GM12865 (cell line): ENCODE results near the gene POLRMT.

Source experiments
- DNase-seq: peaks from one replicate; pipeline ENCODE4 v3.0.0; 2010; ENCODE audit warnings: low read depth
- H3K4me3 ChIP-seq: 2 replicates; pipeline ENCODE4 v1.5.1; 2011; ENCODE audit warnings: mild to moderate bottlenecking, low read depth, low read length, control low read depth
- CTCF ChIP-seq: IDR thresholded peaks from 2 replicates; pipeline ENCODE4 v1.5.1; 2011; ENCODE audit warnings: low read length, control low read depth, low read depth, inconsistent platforms; ENCODE audit not compliant: insufficient read depth; ENCODE audit errors: missing control alignments

The POLRMT gene

GRCh38 chr19:581399-582111, 51.8 kb downstream of the POLRMT start:
- no peak for TF ChIP-seq CTCF
- H3K4me3 ChIP-seq = no peak overlapping the region
- no peak for DNase-seq

DNA sequence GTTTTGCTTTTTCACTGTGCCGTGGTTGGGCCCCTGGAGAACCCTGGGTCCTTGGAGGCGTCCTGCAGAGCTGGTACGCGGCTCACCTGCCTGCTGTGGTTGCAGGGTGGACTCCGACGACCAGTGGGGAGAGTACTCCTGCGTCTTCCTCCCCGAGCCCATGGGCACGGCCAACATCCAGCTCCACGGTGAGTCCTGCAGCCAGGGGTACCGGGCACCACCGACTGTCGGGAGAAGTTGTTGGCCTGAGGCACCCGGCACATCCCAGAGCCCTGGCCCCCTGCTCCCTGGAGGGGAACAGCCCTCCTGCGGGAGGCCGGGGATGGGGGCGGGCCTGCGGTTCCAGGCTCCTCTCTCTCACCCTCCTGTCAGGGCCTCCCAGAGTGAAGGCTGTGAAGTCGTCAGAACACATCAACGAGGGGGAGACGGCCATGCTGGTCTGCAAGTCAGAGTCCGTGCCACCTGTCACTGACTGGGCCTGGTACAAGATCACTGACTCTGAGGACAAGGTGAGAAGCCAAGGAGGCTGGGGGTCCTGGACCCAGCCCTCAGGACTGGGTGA, 53.0 kb downstream of the POLRMT start:
- no peak for DNase-seq
- no peak overlapping the region for H3K4me3 ChIP-seq
- TF ChIP-seq CTCF = no peak

- no peak overlapping the region for H3K4me3 ChIP-seq
- DNase-seq = no peak
- TF ChIP-seq CTCF = no peak
Measured at GRCh38 chr19:579842-580155, 53.5 kb downstream of the POLRMT start.

DNA sequence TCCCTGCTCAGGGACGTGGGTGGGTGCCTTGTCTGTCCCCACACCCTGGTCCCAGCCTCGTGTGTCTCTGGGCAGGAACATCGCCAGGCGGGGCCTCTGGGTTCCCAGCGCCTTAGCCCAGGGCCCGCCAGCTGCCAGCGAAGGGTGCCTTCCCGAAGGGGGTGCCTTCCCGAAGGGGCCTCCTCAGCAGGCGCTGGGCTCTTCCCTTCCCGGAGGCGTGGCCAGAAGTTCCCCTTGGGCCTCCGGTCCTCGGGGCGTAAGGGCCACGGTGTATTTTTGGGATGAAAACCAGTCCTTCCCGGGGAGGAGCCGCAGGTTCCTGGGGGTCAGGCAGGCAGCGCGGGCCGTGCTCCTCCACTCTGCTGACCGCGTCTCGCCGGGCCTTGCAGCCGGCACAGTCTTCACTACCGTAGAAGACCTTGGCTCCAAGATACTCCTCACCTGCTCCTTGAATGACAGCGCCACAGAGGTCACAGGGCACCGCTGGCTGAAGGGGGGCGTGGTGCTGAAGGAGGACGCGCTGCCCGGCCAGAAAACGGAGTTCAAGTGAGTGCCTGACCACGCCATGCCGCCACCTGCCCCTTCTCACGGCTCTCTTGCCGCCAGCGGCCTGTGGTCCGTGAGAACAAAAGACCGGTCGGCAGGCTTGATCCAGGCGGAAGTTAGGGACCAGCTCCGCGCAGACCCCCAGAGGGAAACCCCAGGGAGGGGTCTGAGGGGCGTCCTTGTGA, 54.1 kb downstream of the POLRMT start:
- no peak for DNase-seq
- no peak for TF ChIP-seq CTCF
- no peak overlapping the region for H3K4me3 ChIP-seq

DNA sequence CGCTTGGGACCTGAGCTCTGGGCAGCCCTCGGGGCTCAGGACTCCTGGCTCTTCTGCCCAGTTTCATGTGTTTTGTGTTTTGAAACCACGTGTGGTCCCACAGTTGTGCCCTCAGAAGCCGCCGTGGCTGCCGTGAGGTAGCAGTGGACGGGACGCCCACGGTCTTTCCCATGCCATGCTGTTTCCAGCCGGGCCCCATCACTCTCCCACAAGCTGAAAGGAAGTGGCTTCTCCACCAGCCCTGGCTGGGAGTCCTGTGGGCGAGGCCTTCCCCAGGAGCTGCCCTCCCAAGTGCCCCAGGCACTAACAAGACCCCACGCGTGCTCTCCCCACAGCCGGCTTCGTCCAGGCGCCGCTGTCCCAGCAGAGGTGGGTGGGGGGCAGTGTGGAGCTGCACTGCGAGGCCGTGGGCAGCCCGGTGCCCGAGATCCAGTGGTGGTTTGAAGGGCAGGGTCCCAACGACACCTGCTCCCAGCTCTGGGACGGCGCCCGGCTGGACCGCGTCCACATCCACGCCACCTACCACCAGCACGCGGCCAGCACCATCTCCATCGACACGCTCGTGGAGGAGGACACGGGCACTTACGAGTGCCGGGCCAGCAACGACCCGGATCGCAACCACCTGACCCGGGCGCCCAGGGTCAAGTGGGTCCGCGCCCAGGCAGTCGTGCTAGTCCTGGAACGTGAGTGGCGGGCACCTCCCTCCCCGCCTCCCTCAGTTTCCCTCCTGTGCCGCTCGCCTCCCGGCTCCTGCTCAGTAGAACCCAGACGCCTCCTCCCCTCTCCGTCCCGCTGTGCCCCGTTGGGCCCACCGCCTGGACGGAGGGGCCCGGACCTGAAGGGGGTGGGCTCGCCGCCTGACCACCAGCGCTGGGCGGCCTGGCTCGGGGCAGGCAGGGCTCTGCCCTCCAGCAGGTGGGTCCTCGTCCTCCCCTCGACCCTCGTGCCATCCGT, 55.6 kb downstream of the POLRMT start:
- no peak for TF ChIP-seq CTCF
- no peak overlapping the region for H3K4me3 ChIP-seq
- DNase-seq = no peak

GRCh38 chr19:576768-577438, 56.4 kb downstream of the POLRMT start:
- TF ChIP-seq CTCF = no peak
- no peak overlapping the region for H3K4me3 ChIP-seq
- no peak for DNase-seq
